Left forelimb (tissue), 1 donor: Measurements from ENCODE around the gene SDE2.
A peak's percentile ranks its signal among the peaks of the same experiment; 100 is the strongest.
"Not testable (repeated sequence)": the region's sequence is repeated elsewhere in the genome, so short reads cannot be mapped to it uniquely, and the experiment has no call there.

Source experiments
- DNase-seq: peaks from one replicate; pipeline ENCODE4 v3.0.0-alpha.2; 2018; ENCODE audit warnings: low spot score

The SDE2 gene

GRCh38 chr1:225942574-225942973 lies 56.6 kb downstream of the SDE2 start:
- no peak for DNase-seq

- DNase-seq = no peak
These were observed 57.3 kb downstream of the SDE2 start for GRCh38 chr1:225941942-225942222.

GRCh38 chr1:225941187-225941941 lies 57.8 kb downstream of the SDE2 start, which contains the start of gene LEFTY2:
TSS of gene LEFTY2 (minus strand) at chr1:225941220. CDS start at chr1:225941140, 80 bp downstream.
- no peak for DNase-seq

DNA sequence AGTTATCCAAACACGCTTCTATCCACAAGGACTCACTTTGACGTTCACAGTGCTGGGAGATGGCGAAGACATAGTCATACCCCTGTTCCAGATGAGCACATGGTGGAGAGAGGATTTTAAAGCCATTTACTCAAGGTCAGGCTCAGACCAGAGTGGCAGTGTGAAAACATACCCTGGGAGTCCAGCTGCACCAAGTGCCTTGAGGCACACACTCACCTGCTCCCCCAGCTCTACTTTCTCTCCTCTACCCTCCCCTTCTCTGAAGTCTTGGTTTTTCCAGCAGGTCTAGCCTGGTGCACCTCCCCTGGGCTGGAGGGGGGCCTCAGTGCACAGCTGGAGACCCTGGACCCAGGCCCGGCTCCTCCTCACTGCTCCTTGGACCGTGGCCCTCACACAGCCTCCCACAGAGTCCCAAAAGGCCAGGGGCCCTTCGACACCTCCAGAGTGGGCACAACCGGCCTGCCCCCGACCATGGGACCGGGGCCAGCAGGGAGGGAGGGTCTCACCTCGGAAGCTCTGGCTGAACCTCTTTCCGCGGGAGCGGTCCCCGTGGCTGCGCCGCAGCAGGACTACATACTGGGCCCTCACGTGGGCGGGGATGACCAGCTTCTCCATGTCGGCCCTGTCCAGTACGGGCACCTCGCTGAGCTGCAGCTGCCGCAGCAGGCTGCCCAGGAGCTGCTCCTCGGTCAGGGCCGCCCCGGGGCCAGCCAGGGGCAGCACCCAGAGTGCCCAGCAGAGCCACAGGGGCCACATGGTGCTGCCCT lies 58.6 kb downstream of the SDE2 start:
- no peak for DNase-seq

DNA sequence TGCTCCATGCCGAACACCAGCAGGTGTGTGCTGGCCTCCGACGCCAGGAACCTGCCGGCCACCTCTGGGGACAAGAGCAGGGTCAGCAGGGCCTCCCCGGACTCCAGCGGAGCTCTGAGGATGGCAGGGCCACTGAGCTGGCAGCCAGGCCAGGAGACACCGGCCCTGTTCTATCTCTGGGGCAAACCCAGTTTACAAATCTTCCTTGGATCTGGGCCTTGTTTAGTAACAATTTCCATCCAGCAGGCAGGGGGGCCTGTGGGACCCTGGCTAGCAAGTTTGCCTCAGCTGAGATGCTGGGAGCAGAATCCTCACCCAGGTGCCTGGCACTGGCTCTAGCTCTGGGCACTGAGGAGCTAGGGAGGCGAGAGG lies 59.2 kb downstream of the SDE2 start:
- DNase-seq = not testable (repeated sequence)

DNA sequence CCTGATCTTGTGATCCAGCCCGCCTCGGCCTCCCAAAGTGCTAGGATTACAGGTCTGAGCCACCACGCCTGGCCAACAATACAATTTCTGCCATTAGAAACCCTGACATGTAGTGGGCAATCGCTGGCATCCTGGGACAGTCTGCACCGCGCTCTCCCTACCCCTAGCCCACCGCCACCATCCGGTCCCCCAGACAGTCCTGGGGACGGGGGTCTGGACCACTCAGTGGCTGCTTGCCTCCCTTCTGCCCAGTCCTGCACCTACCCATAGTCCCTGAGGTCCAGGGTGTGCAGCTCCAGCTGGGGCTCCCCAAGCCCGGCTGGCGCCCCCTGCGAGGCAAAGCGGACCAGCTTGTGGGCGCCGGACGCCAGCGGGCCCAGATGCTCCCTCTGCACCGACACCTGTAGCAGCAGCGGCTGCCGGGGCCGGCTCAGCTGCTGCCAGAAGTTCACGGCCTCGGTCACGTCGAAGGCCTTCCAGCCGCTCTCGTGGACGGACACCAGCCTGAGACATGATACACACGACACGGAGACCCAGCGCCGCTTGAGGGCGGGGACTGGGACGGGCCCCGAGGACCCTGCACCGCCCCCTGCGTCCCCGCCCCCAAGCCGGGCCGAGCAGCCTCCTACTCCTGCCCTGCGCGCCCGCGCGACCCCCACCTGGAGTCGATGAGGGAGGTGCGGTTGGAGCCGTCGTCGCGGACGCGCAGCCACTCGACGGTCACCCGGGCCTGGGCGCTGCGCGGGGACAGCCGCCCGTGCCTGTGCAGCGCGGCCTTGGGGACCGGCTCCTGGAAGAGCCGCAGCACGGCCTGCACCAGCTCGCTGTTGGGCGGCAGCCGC lies 59.8 kb downstream of the SDE2 start:
- DNase-seq = peak; percentile 61

DNA sequence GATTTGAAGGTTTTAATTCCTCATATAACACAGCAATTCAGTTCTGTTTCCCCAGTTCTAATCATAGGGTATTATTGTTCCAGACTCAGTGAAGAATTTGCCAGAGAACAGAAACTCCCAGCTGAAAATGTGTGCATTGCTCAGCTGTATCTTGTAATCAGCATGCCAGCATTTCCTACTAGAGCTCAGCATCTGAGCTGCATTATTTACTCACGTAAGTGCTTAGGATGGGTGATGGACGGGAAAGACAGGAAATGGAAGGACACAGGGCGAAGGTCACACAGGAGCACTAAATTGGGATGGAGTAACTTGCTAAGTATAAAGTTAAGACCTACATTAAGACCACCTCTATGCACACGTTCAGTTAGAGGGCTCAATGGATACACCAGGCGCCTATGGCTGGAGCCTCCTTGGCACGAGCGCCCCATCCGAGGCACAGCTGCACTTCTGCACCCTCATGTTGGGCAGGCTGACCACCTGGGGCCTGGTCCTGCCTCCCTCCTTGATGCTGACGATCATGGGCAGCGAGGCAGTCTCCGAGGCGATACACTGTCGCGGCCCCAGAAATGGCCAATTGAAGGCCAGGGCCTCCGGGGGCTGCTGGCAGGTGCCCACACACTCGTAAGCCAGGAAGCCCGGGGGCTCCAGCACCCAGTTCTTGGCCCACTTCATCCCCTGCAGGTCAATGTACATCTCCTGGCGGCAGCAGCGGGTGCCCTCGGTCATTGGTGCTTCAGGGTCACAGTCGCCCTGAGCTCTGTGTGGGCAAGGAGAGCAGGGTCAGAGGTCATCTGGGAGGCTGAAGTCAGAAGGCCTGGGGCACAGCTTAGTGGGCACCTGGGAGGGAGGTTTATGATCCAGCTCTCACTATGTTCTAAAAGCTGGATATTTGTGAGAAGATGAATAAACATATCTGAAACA lies 61.8 kb downstream of the SDE2 start:
- no peak for DNase-seq

- DNase-seq = no peak
These were observed 62.6 kb downstream of the SDE2 start for GRCh38 chr1:225936523-225936922.

GRCh38 chr1:225936086-225936485 lies 63.1 kb downstream of the SDE2 start:
- DNase-seq = not testable (repeated sequence)

DNA sequence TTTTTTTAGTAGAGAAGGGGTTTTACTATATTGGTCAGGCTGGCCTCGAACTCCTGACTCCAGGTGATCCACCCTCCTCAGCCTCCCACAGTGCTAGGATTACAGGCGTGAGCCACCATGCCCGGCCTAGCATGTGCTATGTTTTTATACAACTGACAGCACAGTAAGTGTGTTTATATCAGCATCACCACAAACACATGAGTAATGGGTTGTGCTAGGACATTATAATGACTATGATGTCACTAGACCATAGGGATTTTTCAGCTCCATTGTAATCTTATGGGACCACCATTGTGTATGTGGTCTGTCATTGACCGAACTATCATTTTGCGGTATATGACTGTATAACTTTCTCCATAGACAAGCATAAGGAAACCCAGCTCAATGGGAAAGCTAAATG lies 64.4 kb downstream of the SDE2 start:
- DNase-seq = no peak

DNA sequence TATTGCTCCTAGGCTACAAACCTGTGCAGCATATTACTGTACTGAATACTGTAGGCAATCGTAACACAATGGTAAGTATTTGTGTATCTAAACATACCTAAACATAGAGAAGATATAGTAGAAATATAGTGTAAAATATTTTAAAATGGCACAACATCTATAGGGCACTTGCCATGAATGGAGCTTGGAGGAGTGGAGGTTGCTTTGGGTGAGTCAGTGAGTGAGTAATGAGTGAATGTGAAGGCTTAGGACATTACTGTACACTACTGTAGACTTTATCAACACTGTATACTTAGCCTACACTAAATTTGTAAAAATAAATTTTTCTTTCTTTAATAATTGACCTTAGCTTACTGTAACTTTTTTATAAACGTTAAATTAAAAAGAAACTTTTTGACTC lies 66.1 kb downstream of the SDE2 start:
- DNase-seq = no peak
